ENCODE measurements around the gene PSMB8. TPM values are rescaled to one million over a fixed set of nuclear protein-coding genes. Genes with fewer than 3 reads are reported as not detected.
A peak's percentile ranks its signal among the peaks of the same experiment; 100 is the strongest.

The PSMB8 gene
- total RNA-seq, 1 experiment from 2014 or later, result 0.96 TPM

DNA sequence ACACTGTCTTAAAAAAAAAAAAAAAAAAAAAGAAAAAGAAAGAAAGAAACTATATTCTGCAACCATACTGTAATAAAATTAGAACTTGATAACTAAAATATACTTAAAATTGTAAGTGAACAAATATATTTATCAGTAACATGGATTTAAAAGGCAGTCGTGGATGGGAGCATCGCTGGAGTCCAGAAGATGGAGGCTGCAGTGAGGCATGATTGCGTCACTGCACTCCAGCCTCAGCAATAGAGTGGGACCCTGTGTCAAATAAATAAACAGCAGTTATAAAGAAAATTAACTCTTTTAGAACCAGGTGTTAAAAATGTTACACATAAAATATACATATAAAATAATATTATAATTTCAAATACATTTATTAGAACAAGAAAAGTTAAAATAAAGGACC, 18.9 kb upstream of the PSMB8 start (continued):
- TF ChIP-seq CTCF (IDR thresholded peaks at IDR 0.05 in 2 of 3, conservative IDR thresholded peaks at IDR 0.05 in 1 of 3; ENCODE audit: borderline replicate concordance in 1 of 3, insufficient read depth in 1 of 3, low read depth in 2 of 3, low read length in 2 of 3), result no peak
- TF ChIP-seq REST (IDR thresholded peaks at IDR 0.05; ENCODE audit: low read depth), result no peak
- TF ChIP-seq TCF7L2 (IDR thresholded peaks at IDR 0.05; ENCODE audit: borderline replicate concordance, extremely low read depth, insufficient read depth, insufficient read length), result no peak
- TF ChIP-seq CBX3 (IDR thresholded peaks at IDR 0.05; ENCODE audit: low read depth), result no peak
- no peak for TF ChIP-seq POLR2AphosphoS5 (IDR thresholded peaks at IDR 0.05; ENCODE audit: low read depth, low read length)
- TF ChIP-seq ATF3 (IDR thresholded peaks at IDR 0.05), result no peak

DNA sequence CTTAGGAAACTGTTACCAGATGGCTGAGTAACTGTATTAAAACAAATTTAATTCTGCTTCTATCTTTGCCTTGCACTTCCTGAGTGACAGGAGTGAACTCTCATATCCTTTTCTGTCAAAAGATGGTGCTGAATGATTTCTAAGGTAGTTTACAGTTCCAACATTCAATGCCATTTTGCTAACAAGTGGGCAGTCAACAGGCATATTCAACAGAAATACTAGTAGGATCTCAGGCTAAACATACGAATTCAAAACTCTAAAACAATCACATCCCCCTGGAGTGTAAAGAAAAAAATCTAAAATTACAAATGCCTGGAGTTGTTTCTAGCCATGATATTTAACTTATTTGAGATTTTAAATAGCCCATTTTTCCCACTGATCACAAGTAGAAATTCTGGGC, 16.8 kb upstream of the PSMB8 start:
- H3K9me2 ChIP-seq (ENCODE audit: insufficient read depth), result 0 out of 2 replicates have a peak, but pooled peaks cover 5% of the 10 kb centered on the region
- H3K4me2 ChIP-seq (ENCODE audit: low read length), result peak overlapping the region; percentile 64
- H2AFZ ChIP-seq (ENCODE audit: low read depth, low read length, poor library complexity, severe bottlenecking), result peak overlapping the region; percentile 87
- ChIA-PET POLR2A (interaction anchor here (1.5 to 2.6 kb wide), 2 partner anchors 22 to 111 kb away, joined by 8 to 14 read pairs; partner anchors contain the start of gene TAP2), RAD21 (ENCODE audit: low non-redundant PET in 1 of 2, low total read pairs in 2 of 2, uncharacterized antibody in 2 of 2, unreplicated experiment in 2 of 2) (interaction anchor here (1.2 to 1.3 kb wide), 2 partner anchors 22 kb away, joined by 5 to 8 read pairs; partner anchors contain the start of gene TAP2 (in 2 of the 2)), CTCF (interaction anchor here (1.0 to 2.9 kb wide), 11 partner anchors 10 to 124 kb away, joined by 3 to 55 read pairs (median 4); partner anchors contain the start of gene TAP2)
- no peaks in the 10 kb centered on the region for H4K20me1 ChIP-seq (ENCODE audit: insufficient read depth)
- no peaks in the 10 kb centered on the region for H3K27me3 ChIP-seq (ENCODE audit: insufficient read depth, low read length)
- no peaks in the 10 kb centered on the region for H3K9me3 ChIP-seq (ENCODE audit: control insufficient read depth in 1 of 2, insufficient read depth in 1 of 2, low read depth in 1 of 2, low read length in 2 of 2)
- H3K36me3 ChIP-seq (ENCODE audit: control insufficient read depth in 1 of 2, insufficient read depth in 2 of 2, low read length in 2 of 2), result no peaks in the 10 kb centered on the region
- no TSS peak for BruUV-seq (replicated peaks)
- intact Hi-C loops (cut with micrococcal nuclease), result no loop called here
- peaks cover 2 to 17% of the 10 kb centered on the region in 2 experiments; a peak in 3 of 4 replicates for H3K4me1 ChIP-seq (ENCODE audit: control insufficient read depth in 1 of 2, insufficient read depth in 2 of 2, low read length in 2 of 2)
- H3K79me2 ChIP-seq (ENCODE audit: insufficient read depth, low read length), result no peaks in the 10 kb centered on the region
- no peak for DNase-seq (ENCODE audit: low read depth, low spot score)
- no peak for ATAC-seq
- H3K9ac ChIP-seq (ENCODE audit: low read length), result 0 out of 2 replicates have a peak overlapping the region, but pooled peaks have one; percentile 21
- H3K4me3 ChIP-seq (replicated peaks in 1 of 2; ENCODE audit: low read depth in 1 of 2, low read length in 2 of 2), result no peak overlapping the region
- no peak overlapping the region for H3K27ac ChIP-seq (ENCODE audit: low read depth, low read length)
- TF ChIP-seq SRF (IDR thresholded peaks at IDR 0.05; ENCODE audit: low read depth) (no peak), ATF3 (IDR thresholded peaks at IDR 0.05) (no peak), CEBPB (IDR thresholded peaks at IDR 0.05; ENCODE audit: low read depth) (no peak), RAD21 (IDR thresholded peaks at IDR 0.05; ENCODE audit: low read depth) (no peak), CTCF (IDR thresholded peaks at IDR 0.05 in 2 of 3, conservative IDR thresholded peaks at IDR 0.05 in 1 of 3; ENCODE audit: borderline replicate concordance in 1 of 3, insufficient read depth in 1 of 3, low read depth in 2 of 3, low read length in 2 of 3) (no peak), FOSL1 (IDR thresholded peaks at IDR 0.05; ENCODE audit: low read depth) (no peak), YY1 (IDR thresholded peaks at IDR 0.05; ENCODE audit: extremely low read depth, insufficient replicate concordance, low read depth, low read length) (no peak), EZH2 (IDR thresholded peaks at IDR 0.05) (no peak), SIN3A (IDR thresholded peaks at IDR 0.05; ENCODE audit: low read depth) (no peak), ELF1 (IDR thresholded peaks at IDR 0.05; ENCODE audit: borderline replicate concordance, low read depth) (no peak), SP1 (IDR thresholded peaks at IDR 0.05; ENCODE audit: low read depth) (no peak), ZFX (IDR thresholded peaks at IDR 0.05) (no peak), EGR1 (IDR thresholded peaks at IDR 0.05; ENCODE audit: low read depth) (no peak)

All from HCT116 (cell line).